A549 (cell line): ENCODE measurements around the gene PRR13. TPM values are rescaled to one million over a fixed set of nuclear protein-coding genes. Genes with fewer than 3 reads are reported as not detected.
"Not testable (repeated sequence)": the region's sequence is repeated elsewhere in the genome, so short reads cannot be mapped to it uniquely, and the experiment has no call there.

Source experiments
- ATAC-seq, 2 experiments: fragments of 200-7000 bp in 1 of 2; fragments of >200 bp in 1 of 2; cut with Nextera tagmentation in 1 of 2; cut with Tn5 transposase in 1 of 2; 3 replicates each; pipeline versions ENCODE4 v1.8.0 to v1.9.1; 2018 to 2020; ENCODE audit warnings: mild to moderate bottlenecking in 1 of 2, moderate library complexity in 1 of 2
- CTCF ChIA-PET: fragments of 300-600 bp; sonication (Branson Sonifier 250); formaldehyde crosslinking; extraction: SDS; loops from one replicate; lab custom pipeline; 2021; ENCODE audit warnings: antibody characterized with exemption, inconsistent platforms; lab: Yijun Ruan, JAX
- POLR2A ChIA-PET: fragments of 350-600 bp; formaldehyde crosslinking; extraction: SDS; loops from one replicate; lab custom pipeline; 2021; ENCODE audit warnings: antibody characterized with exemption, inconsistent platforms; lab: Yijun Ruan, JAX
- DNase-seq, 2 experiments: peaks; one replicate each; pipeline versions ENCODE4 v3.0.0 to v3.0.0-alpha.2; 2011 to 2016; ENCODE audit warnings: low read depth in 1 of 2, low spot score in 1 of 2
- FAIRE-seq: peaks from 2 replicates; lab custom pipeline; 2011; peaks lifted over from hg19 to GRCh38; lab: Jason Lieb, UNC
- H3K27ac ChIP-seq, 2 experiments: fragments of >200 bp; sonication (Bioruptor Twin); formaldehyde crosslinking; 3 replicates each; pipeline ENCODE4 v1.5.1; 2016 to 2017
- H3K4me1 ChIP-seq: fragments of >200 bp; sonication (Bioruptor Twin); formaldehyde crosslinking; 3 replicates; pipeline ENCODE4 v1.6.1; 2016
- H3K4me2 ChIP-seq: fragments of >200 bp; sonication (Bioruptor Twin); formaldehyde crosslinking; 3 replicates; pipeline ENCODE4 v1.6.1; 2016
- H3K4me3 ChIP-seq: fragments of >200 bp; sonication (Bioruptor Twin); formaldehyde crosslinking; 3 replicates; pipeline ENCODE4 v1.5.1; 2016
- H3K9me3 ChIP-seq: fragments of >200 bp; sonication (Bioruptor Twin); formaldehyde crosslinking; 3 replicates; pipeline ENCODE4 v1.6.1; 2016
- ATOH8 ChIP-seq: fragments of 250-450 bp; sonication (Bioruptor Pico); IDR thresholded peaks from 2 replicates; pipeline ENCODE4 v1.5.0; 2020; ENCODE audit warnings: low read depth, mild to moderate bottlenecking, moderate library complexity
- BHLHE40 ChIP-seq: IDR thresholded peaks from 2 replicates; pipeline ENCODE4 v1.6.1; 2012; ENCODE audit warnings: low read depth, low read length, inconsistent platforms
- CTCF ChIP-seq: fragments of >200 bp; sonication (Bioruptor Twin); formaldehyde crosslinking; IDR thresholded peaks from 3 replicates; pipeline ENCODE4 v1.5.1; 2016
- EHF ChIP-seq: fragments of 250-450 bp; sonication (Bioruptor Pico); IDR thresholded peaks from 2 replicates; pipeline ENCODE4 v1.5.0; 2020; ENCODE audit warnings: mild to moderate bottlenecking
- EHMT2 ChIP-seq: fragments of 200-600 bp; sonication (generic); IDR thresholded peaks from 2 replicates; pipeline ENCODE4 v1.6.1; 2016; ENCODE audit warnings: antibody characterized with exemption, low read depth, mild to moderate bottlenecking, moderate library complexity
- ELK1 ChIP-seq: fragments of 150-350 bp; IDR thresholded peaks from 2 replicates; pipeline ENCODE4 v1.6.1; 2014; ENCODE audit warnings: low read depth, mild to moderate bottlenecking, low read length
- FOSL2 ChIP-seq, 2 experiments: fragments of 450-650 bp in 1 of 2; fragments of >200 bp in 1 of 2; sonication (Bioruptor Twin) in 1 of 2; formaldehyde crosslinking; IDR thresholded peaks; 2 replicates each; pipeline versions ENCODE4 v1.5.0 to v1.6.1; 2016 to 2020; ENCODE audit warnings: mild to moderate bottlenecking in 1 of 2, moderate library complexity in 1 of 2
- JUNB ChIP-seq: fragments of >200 bp; sonication (Bioruptor Twin); formaldehyde crosslinking; IDR thresholded peaks from 2 replicates; pipeline ENCODE4 v1.6.1; 2016
- KDM5A ChIP-seq: fragments of 200-600 bp; sonication (generic); IDR thresholded peaks from 2 replicates; pipeline ENCODE4 v1.6.1; 2016; ENCODE audit warnings: antibody characterized with exemption, mild to moderate bottlenecking
- MAFK ChIP-seq: fragments of 450-650 bp; IDR thresholded peaks from 2 replicates; pipeline ENCODE4 v1.6.1; 2014; ENCODE audit not compliant: partially characterized antibody
- MYC ChIP-seq: IDR thresholded peaks from 2 replicates; pipeline ENCODE4 v1.6.1; 2012; ENCODE audit warnings: mild to moderate bottlenecking, inconsistent platforms, low read length, improper control_type of control experiment, borderline replicate concordance
- PBX3 ChIP-seq: IDR thresholded peaks from 2 replicates; pipeline ENCODE4 v1.6.1; 2012
- POLR2AphosphoS2 ChIP-seq: conservative IDR thresholded peaks from 2 replicates; pipeline ENCODE4 v1.6.1; 2012; ENCODE audit warnings: low read length, improper control_type of control experiment, inconsistent platforms
- REST ChIP-seq: fragments of 200-600 bp; sonication (generic); IDR thresholded peaks from 2 replicates; pipeline ENCODE4 v1.6.1; 2016; ENCODE audit warnings: antibody characterized with exemption, mild to moderate bottlenecking, moderate library complexity
- RFX5 ChIP-seq: fragments of 450-650 bp; IDR thresholded peaks from 2 replicates; pipeline ENCODE4 v1.7.1; 2014; ENCODE audit warnings: antibody characterized with exemption, mild to moderate bottlenecking, moderate library complexity
- WGBS: methylation state at CpG from one replicate; pipeline ENCODE4 v1.1.6; 2017; ENCODE audit errors: missing lambda C conversion rate; 5-methylcytosine and 5-hydroxymethylcytosine counted together
- polyA plus RNA-seq, 4 experiments: library from polyadenylated mRNA; depleted of rRNA in 3 of 4; stranded (reverse); fragments of >200 nt; fragmentation: RNase III in 1 of 4; extraction: RNeasy Plus Mini Kit Qiagen cat#74134 plus additional on column Dnase treatment in 1 of 4; gene quantifications; 2 replicates in 3 of 4; 3 replicates in 1 of 4; pipeline ENCODE4 v1.2.3, GENCODE V29; 2011 to 2017

Gene PRR13
- polyA plus RNA-seq, 2 of the 4 experiments (the other 2 are of a cell fraction), result 203 to 221 TPM

GRCh38 chr12:53443955-53444354, 2.4 kb downstream of the PRR13 start (continued):
- TF ChIP-seq REST (no peak), EHMT2 (no peak)

- H3K9me3 ChIP-seq, POLR2A ChIA-PET, DNase-seq, H3K4me3 ChIP-seq, ATAC-seq, FAIRE-seq, H3K27ac ChIP-seq: not testable (repeated sequence)
- CTCF ChIA-PET, result interaction anchor here (0.7 to 4.6 kb wide), 4 partner anchors 24 to 63 kb away, joined by 3 to 25 read pairs (median 3); partner anchors contain the start of gene TARBP2
- Histone ChIP-seq H3K4me2 (0 out of 3 replicates have a peak overlapping the region, but pooled peaks have one; percentile 89), H3K4me1 (peaks cover 26% of the 10 kb centered on the region)
- 88% methylated on average over 11 of the region's 11 CpGs for WGBS
These were observed 3.2 kb downstream of the PRR13 start for GRCh38 chr12:53444593-53445325.

GRCh38 chr12:53450936-53451335, 9.4 kb downstream of the PRR13 start:
- WGBS, result 85% methylated on average over 7 of the region's 7 CpGs
- H3K4me3 ChIP-seq, result no peak overlapping the region
- FAIRE-seq (no peak), ATAC-seq (no peak), DNase-seq (no peak)
- TF ChIP-seq MYC (no peak), MAFK (no peak), PBX3 (no peak), ATOH8 (no peak), ELK1 (no peak), KDM5A (no peak), RFX5 (no peak), CTCF (no peak), FOSL2 (IDR thresholded peaks at IDR 0.05) (no peak), FOSL2 (CRISPR knock-in tag; IDR thresholded peaks at IDR 0.05) (no peak), BHLHE40 (no peak), POLR2AphosphoS2 (no peak), EHF (no peak), JUNB (no peak)
- POLR2A ChIA-PET, result interaction anchor here (0.5 to 1.5 kb wide), 3 partner anchors 10 to 126 kb away, joined by 3 to 10 read pairs (median 7); partner anchors contain the start of gene PRR13
- no peaks in the 10 kb centered on the region for H3K9me3 ChIP-seq
- peaks cover 23% of the 10 kb centered on the region for H3K4me1 ChIP-seq
- CTCF ChIA-PET, result interaction anchor here (0.6 to 2.7 kb wide), 10 partner anchors 9 to 136 kb away, joined by 3 to 13 read pairs (median 3); partner anchors contain the start of gene PRR13
- H3K4me2 ChIP-seq, result peak overlapping the region; percentile 70
- no peak overlapping the region for H3K27ac ChIP-seq
